ENCODE measurements around the gene MIS12.

Gene MIS12

DNA sequence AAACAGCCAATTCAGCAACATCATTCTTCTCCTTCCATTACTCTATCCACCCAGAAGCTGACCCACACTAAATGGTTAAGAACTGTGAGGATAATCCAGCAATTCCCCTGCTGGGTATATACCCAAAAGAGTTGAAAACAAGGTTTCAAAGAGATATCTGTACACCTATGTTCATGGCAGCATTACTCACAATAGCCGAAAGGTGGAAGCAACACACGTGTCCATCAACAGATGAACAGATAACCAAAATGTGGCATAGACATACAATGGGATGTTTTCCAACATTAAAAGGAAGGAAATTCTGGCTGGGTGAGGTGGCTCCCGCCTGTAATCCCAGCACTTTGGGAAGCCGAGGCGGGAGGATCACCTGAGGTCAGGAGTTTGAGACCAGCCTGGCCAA, 19.9 kb downstream of the MIS12 start:
- no peak overlapping the region for H3K18ac ChIP-seq (ENCODE audit: low read length)

DNA sequence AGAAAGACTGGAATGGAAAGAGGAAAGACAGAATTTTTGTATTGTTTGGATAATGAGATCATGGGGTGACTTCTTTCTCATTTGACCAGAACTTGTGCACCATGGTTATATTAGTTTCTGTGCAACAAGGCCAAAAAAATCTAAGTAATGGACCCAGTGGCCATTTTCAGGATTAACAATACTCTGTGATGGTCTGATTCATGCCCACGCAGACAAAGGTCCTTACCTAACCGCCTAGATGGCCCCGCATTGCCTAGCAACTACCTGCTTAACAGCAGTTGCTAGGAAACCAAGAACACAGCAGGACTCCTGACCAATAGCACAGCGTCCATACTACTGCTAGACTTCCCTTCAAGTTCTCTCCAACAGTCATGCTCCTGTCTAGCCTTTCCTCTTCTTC, 22.4 kb downstream of the MIS12 start:
- Histone ChIP-seq H2AFZ (ENCODE audit: insufficient read depth, low read length, poor library complexity) (no peak overlapping the region), H3K27ac (ENCODE audit: low read depth, low read length) (no peak overlapping the region), H3K4me2 (ENCODE audit: low read length) (no peak overlapping the region), H3K4ac (ENCODE audit: low read depth, low read length) (no peak overlapping the region), H3K9me3 (ENCODE audit: insufficient read depth, low read depth, low read length) (no peaks in the 10 kb centered on the region), H3K79me1 (ENCODE audit: low read length) (no peaks in the 10 kb centered on the region), H3K4me1 (ENCODE audit: control insufficient read depth in 1 of 2, insufficient read depth in 2 of 2, low read length in 2 of 2) (no peaks in the 10 kb centered on the region), H4K8ac (ENCODE audit: low read depth, low read length) (no peak overlapping the region), H2AK5ac (ENCODE audit: low read length) (no peak overlapping the region), H3K27me3 (ENCODE audit: insufficient read depth, low read length) (no peaks in the 10 kb centered on the region), H3K4me3 (ENCODE audit: low read depth, low read length) (no peak overlapping the region), H3K23ac (ENCODE audit: low read length) (no peak overlapping the region), H3K9ac (ENCODE audit: low read length) (no peak overlapping the region), H2BK5ac (ENCODE audit: low read depth, low read length, poor library complexity) (no peak overlapping the region), H3K79me2 (ENCODE audit: control insufficient read depth, insufficient read depth, low read length, poor library complexity) (no peaks in the 10 kb centered on the region), H3K36me3 (ENCODE audit: control insufficient read depth in 1 of 2, insufficient read depth in 2 of 2, low read length in 2 of 2) (no peaks in the 10 kb centered on the region), H4K12ac (ENCODE audit: low read depth, low read length) (no peak overlapping the region), H3K14ac (ENCODE audit: low read length) (no peak overlapping the region), H2BK12ac (ENCODE audit: low read length) (no peak overlapping the region), H4K91ac (ENCODE audit: low read depth, low read length) (no peak overlapping the region), H3K18ac (ENCODE audit: low read length) (no peak overlapping the region), H2BK120ac (ENCODE audit: insufficient read depth, low read length, poor library complexity) (no peak overlapping the region)
- no CpG with 5 or more reads among the region's 4 CpGs for WGBS (ENCODE audit: extremely low coverage, insufficient coverage, insufficient read length)
- peak; percentile 61 to 70 for DNase-seq

More for the DNA sequence above, 19.9 kb downstream of the MIS12 start:
- Histone ChIP-seq H2AFZ (ENCODE audit: insufficient read depth, low read length, poor library complexity) (no peak overlapping the region), H2BK12ac (ENCODE audit: low read length) (no peak overlapping the region), H3K4me1 (ENCODE audit: control insufficient read depth in 1 of 2, insufficient read depth in 2 of 2, low read length in 2 of 2) (no peaks in the 10 kb centered on the region), H2BK5ac (ENCODE audit: low read depth, low read length, poor library complexity) (no peak overlapping the region), H3K9ac (ENCODE audit: low read length) (no peak overlapping the region), H2AK5ac (ENCODE audit: low read length) (no peak overlapping the region), H2BK120ac (ENCODE audit: insufficient read depth, low read length, poor library complexity) (no peak overlapping the region), H3K4me2 (ENCODE audit: low read length) (no peak overlapping the region), H3K23ac (ENCODE audit: low read length) (no peak overlapping the region), H4K8ac (ENCODE audit: low read depth, low read length) (no peak overlapping the region), H3K9me3 (ENCODE audit: insufficient read depth, low read depth, low read length) (no peaks in the 10 kb centered on the region), H3K79me1 (ENCODE audit: low read length) (no peaks in the 10 kb centered on the region), H4K91ac (ENCODE audit: low read depth, low read length) (no peak overlapping the region), H3K4me3 (ENCODE audit: low read depth, low read length) (no peak overlapping the region), H3K14ac (ENCODE audit: low read length) (no peak overlapping the region), H3K27ac (ENCODE audit: low read depth, low read length) (no peak overlapping the region), H3K4ac (ENCODE audit: low read depth, low read length) (no peak overlapping the region), H3K27me3 (ENCODE audit: insufficient read depth, low read length) (no peaks in the 10 kb centered on the region), H3K79me2 (ENCODE audit: control insufficient read depth, insufficient read depth, low read length, poor library complexity) (no peaks in the 10 kb centered on the region), H3K36me3 (ENCODE audit: control insufficient read depth in 1 of 2, insufficient read depth in 2 of 2, low read length in 2 of 2) (no peaks in the 10 kb centered on the region), H4K12ac (ENCODE audit: low read depth, low read length) (no peak overlapping the region)
- DNase-seq = peak; percentile 20 to 56
- WGBS (ENCODE audit: extremely low coverage, insufficient coverage, insufficient read length) = no CpG with 5 or more reads among the region's 5 CpGs

DNA sequence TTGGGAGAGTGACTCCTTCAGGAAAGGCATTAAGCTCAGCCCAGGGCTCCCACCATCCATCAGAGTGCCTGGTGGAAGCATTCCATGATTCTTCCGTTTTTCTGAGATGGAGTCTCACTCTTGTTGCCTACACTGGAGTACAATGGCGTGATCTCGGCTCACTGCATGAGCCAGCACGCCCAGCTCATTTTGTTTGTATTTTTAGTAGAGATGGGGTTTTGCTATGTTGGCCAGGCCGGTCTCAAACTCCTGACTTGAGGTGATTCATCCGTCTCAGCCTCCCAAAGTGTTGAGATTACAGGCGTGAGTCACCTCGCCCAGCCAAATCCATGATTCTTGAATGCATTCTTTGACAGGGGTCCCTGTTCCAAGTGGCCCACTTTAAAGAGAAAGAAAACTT, 23.1 kb downstream of the MIS12 start:
- H4K12ac ChIP-seq (ENCODE audit: low read depth, low read length) = no peak overlapping the region
- no peak overlapping the region for H3K4me2 ChIP-seq (ENCODE audit: low read length)
- no peaks in the 10 kb centered on the region for H3K4me1 ChIP-seq (ENCODE audit: control insufficient read depth in 1 of 2, insufficient read depth in 2 of 2, low read length in 2 of 2)
- no peaks in the 10 kb centered on the region for H3K36me3 ChIP-seq (ENCODE audit: control insufficient read depth in 1 of 2, insufficient read depth in 2 of 2, low read length in 2 of 2)
- no peak overlapping the region for H3K18ac ChIP-seq (ENCODE audit: low read length)
- no peak overlapping the region for H3K4ac ChIP-seq (ENCODE audit: low read depth, low read length)
- no CpG with 5 or more reads among the region's 8 CpGs for WGBS (ENCODE audit: extremely low coverage, insufficient coverage, insufficient read length)
- no peaks in the 10 kb centered on the region for H3K27me3 ChIP-seq (ENCODE audit: insufficient read depth, low read length)
- H4K8ac ChIP-seq (ENCODE audit: low read depth, low read length) = no peak overlapping the region
- H3K9ac ChIP-seq (ENCODE audit: low read length) = no peak overlapping the region
- no peak overlapping the region for H3K4me3 ChIP-seq (ENCODE audit: low read depth, low read length)
- no peak overlapping the region for H2BK12ac ChIP-seq (ENCODE audit: low read length)
- no peak overlapping the region for H4K91ac ChIP-seq (ENCODE audit: low read depth, low read length)
- H2AFZ ChIP-seq (ENCODE audit: insufficient read depth, low read length, poor library complexity) = no peak overlapping the region
- H3K79me2 ChIP-seq (ENCODE audit: control insufficient read depth, insufficient read depth, low read length, poor library complexity) = no peaks in the 10 kb centered on the region
- H3K14ac ChIP-seq (ENCODE audit: low read length) = no peak overlapping the region
- H2BK120ac ChIP-seq (ENCODE audit: insufficient read depth, low read length, poor library complexity) = no peak overlapping the region
- DNase-seq = peak in 1 of 2 donors; percentile 21
- H2AK5ac ChIP-seq (ENCODE audit: low read length) = no peak overlapping the region
- H3K9me3 ChIP-seq (ENCODE audit: insufficient read depth, low read depth, low read length) = no peaks in the 10 kb centered on the region
- H3K23ac ChIP-seq (ENCODE audit: low read length) = no peak overlapping the region
- no peaks in the 10 kb centered on the region for H3K79me1 ChIP-seq (ENCODE audit: low read length)
- H2BK5ac ChIP-seq (ENCODE audit: low read depth, low read length, poor library complexity) = no peak overlapping the region
- H3K27ac ChIP-seq (ENCODE audit: low read depth, low read length) = no peak overlapping the region

DNA sequence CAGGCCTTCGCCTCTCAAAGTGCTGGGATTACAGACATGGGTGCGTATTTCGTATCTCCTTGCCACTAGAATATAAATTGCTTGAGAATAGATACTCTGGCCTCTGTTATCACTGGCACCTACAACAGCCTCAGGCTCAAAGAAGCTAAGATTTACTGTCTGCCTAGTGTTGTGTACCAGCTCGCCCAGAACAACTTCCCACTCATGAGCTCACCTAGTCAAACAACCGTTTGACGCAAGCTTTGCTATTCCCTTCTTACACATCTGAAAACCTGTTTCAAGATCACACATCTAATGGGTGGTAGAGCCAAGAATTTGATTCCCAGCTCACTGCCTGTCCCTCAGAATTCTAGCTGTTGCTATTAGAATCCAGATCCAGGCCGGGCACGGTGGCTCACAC, 24.4 kb downstream of the MIS12 start:
- Histone ChIP-seq H3K9me3 (ENCODE audit: insufficient read depth, low read depth, low read length) (no peaks in the 10 kb centered on the region), H4K8ac (ENCODE audit: low read depth, low read length) (no peak overlapping the region), H3K18ac (ENCODE audit: low read length) (no peak overlapping the region), H2BK5ac (ENCODE audit: low read depth, low read length, poor library complexity) (no peak overlapping the region), H3K4me1 (ENCODE audit: control insufficient read depth in 1 of 2, insufficient read depth in 2 of 2, low read length in 2 of 2) (no peaks in the 10 kb centered on the region), H3K36me3 (ENCODE audit: control insufficient read depth in 1 of 2, insufficient read depth in 2 of 2, low read length in 2 of 2) (no peaks in the 10 kb centered on the region), H4K91ac (ENCODE audit: low read depth, low read length) (no peak overlapping the region), H3K4me3 (ENCODE audit: low read depth, low read length) (no peak overlapping the region), H4K12ac (ENCODE audit: low read depth, low read length) (no peak overlapping the region), H3K4me2 (ENCODE audit: low read length) (no peak overlapping the region), H3K27ac (ENCODE audit: low read depth, low read length) (no peak overlapping the region), H3K79me1 (ENCODE audit: low read length) (no peaks in the 10 kb centered on the region), H2BK120ac (ENCODE audit: insufficient read depth, low read length, poor library complexity) (no peak overlapping the region), H3K4ac (ENCODE audit: low read depth, low read length) (no peak overlapping the region), H3K27me3 (ENCODE audit: insufficient read depth, low read length) (no peaks in the 10 kb centered on the region), H3K23ac (ENCODE audit: low read length) (no peak overlapping the region), H2AK5ac (ENCODE audit: low read length) (no peak overlapping the region), H2AFZ (ENCODE audit: insufficient read depth, low read length, poor library complexity) (no peak overlapping the region), H3K14ac (ENCODE audit: low read length) (no peak overlapping the region), H2BK12ac (ENCODE audit: low read length) (no peak overlapping the region), H3K79me2 (ENCODE audit: control insufficient read depth, insufficient read depth, low read length, poor library complexity) (no peaks in the 10 kb centered on the region), H3K9ac (ENCODE audit: low read length) (no peak overlapping the region)
- DNase-seq = no peak
- no CpG with 5 or more reads among the region's 8 CpGs for WGBS (ENCODE audit: extremely low coverage, insufficient coverage, insufficient read length)
